Type B pancreatic cell (in vitro differentiated cells): ENCODE data around the gene HMGCS2. TPM values are rescaled to one million over a fixed set of nuclear protein-coding genes. Genes with fewer than 3 reads are reported as not detected.

Source experiments
- DNase-seq: peaks from one replicate; pipeline ENCODE4 v3.0.0; 2021; ENCODE audit warnings: mixed read lengths; ENCODE audit not compliant: unreplicated experiment; ENCODE audit errors: extremely low spot score
- H3K27ac Mint-ChIP-seq: 2 replicates; pipeline ENCODE4 v1.8.0; 2021; ENCODE audit warnings: mild to moderate bottlenecking, mixed read lengths
- H3K27me3 Mint-ChIP-seq: 2 replicates; pipeline ENCODE4 v1.8.0; 2021; ENCODE audit warnings: mixed read lengths
- H3K36me3 Mint-ChIP-seq: 2 replicates; pipeline ENCODE4 v1.8.0; 2021; ENCODE audit warnings: mixed read lengths
- H3K4me1 Mint-ChIP-seq: one replicate; pipeline ENCODE4 v1.8.0; 2021; ENCODE audit warnings: mixed read lengths; ENCODE audit not compliant: unreplicated experiment
- H3K4me3 Mint-ChIP-seq: 2 replicates; pipeline ENCODE4 v1.8.0; 2021; ENCODE audit warnings: mild to moderate bottlenecking, mixed read lengths
- H3K9me3 Mint-ChIP-seq: 2 replicates; pipeline ENCODE4 v1.8.0; 2021; ENCODE audit warnings: mixed read lengths
- total RNA-seq: library from RNA; stranded (reverse); gene quantifications from 2 replicates; pipeline ENCODE4 v1.2.1, GENCODE V29; 2021; ENCODE audit warnings: low replicate concordance
- TF ChIP-seq, protein P1 (sequence below): fragments of 200-600 bp; sonication (generic); conservative IDR thresholded peaks from 2 replicates; pipeline ENCODE4 v1.5.0; 2021; ENCODE audit warnings: antibody characterized with exemption, mild to moderate bottlenecking

The HMGCS2 gene
- total RNA-seq, 1 donor from 2014 or later: 19.1 TPM

DNA sequence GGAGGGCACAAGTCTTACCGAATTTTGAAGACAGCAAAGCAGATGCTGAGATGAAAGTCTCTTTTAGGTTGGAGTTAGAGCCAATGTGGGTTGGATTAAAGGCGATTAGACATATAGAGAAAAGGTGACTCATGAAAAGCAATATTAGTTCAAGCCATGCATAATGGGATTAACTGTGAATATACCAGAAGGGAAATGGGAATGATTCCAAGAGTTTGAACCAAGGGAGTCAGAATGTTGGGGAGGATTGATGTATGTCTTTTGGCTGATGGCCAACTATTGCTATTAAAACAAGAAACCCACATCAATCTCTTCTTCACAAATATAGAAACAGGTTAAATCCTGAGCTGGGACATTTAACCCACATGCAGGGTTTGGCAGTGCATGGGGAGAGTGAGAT lies 1.2 kb downstream of the HMGCS2 start:
- Mint-ChIP-seq H3K9me3 (no peaks in the 10 kb centered on the region), H3K4me1 (peaks cover 32% of the 10 kb centered on the region), H3K27ac (peak overlapping the region; percentile 37), H3K27me3 (no peaks in the 10 kb centered on the region), H3K4me3 (peak overlapping the region; percentile 61), H3K36me3 (no peaks in the 10 kb centered on the region)
- no peak for DNase-seq
- TF ChIP-seq, protein P1, sequence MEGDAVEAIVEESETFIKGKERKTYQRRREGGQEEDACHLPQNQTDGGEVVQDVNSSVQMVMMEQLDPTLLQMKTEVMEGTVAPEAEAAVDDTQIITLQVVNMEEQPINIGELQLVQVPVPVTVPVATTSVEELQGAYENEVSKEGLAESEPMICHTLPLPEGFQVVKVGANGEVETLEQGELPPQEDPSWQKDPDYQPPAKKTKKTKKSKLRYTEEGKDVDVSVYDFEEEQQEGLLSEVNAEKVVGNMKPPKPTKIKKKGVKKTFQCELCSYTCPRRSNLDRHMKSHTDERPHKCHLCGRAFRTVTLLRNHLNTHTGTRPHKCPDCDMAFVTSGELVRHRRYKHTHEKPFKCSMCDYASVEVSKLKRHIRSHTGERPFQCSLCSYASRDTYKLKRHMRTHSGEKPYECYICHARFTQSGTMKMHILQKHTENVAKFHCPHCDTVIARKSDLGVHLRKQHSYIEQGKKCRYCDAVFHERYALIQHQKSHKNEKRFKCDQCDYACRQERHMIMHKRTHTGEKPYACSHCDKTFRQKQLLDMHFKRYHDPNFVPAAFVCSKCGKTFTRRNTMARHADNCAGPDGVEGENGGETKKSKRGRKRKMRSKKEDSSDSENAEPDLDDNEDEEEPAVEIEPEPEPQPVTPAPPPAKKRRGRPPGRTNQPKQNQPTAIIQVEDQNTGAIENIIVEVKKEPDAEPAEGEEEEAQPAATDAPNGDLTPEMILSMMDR: no peak

DNA sequence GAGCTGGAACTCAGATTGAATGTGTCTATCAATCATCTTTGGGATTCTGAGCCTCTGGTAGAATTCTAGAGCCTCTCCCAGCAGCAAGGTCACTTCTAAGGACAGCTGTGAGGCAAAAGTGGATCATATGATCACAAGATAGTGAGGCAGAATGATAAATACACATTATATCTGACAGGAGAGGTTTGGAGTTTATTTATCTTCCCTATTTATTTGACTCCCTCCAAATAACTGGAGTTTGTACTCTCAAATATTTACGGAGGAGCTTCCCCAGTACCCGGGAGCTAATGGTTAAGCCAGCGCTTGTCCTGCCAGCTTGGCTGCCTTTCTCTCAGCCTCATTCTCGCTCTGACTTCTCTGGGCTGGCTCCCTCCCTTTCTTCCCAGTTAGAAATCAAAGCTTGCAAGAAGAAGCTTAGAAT lies 2.3 kb downstream of the HMGCS2 start:
- Mint-ChIP-seq H3K27ac (peak overlapping the region; percentile 37), H3K4me3 (peak overlapping the region; percentile 15), H3K4me1 (peaks cover 32% of the 10 kb centered on the region), H3K9me3 (no peaks in the 10 kb centered on the region), H3K27me3 (no peaks in the 10 kb centered on the region), H3K36me3 (no peaks in the 10 kb centered on the region)
- TF ChIP-seq, protein P1: no peak
- no peak for DNase-seq

DNA sequence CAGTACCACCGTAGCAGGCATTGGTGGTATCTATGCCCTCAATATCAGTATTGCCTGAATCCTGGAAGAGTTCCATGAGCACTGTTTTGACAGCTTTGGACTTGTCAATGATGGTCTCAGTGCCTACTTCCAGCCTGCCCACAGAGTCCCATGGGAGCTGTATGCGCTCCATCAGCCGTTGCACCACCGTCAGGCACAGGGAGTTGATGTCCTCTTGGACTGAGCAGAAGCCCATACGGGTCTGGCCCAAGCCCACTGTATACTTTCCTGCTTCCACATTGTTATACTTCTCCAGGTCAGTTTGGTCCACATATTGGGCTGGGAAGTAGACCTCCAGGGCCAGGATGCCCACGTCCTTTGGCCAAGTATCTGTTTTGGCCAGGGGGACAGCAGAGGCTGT lies 4.5 kb downstream of the HMGCS2 start:
- Mint-ChIP-seq H3K27ac (no peak overlapping the region), H3K9me3 (no peaks in the 10 kb centered on the region), H3K36me3 (no peaks in the 10 kb centered on the region), H3K4me3 (no peak overlapping the region), H3K27me3 (no peaks in the 10 kb centered on the region), H3K4me1 (peaks cover 32% of the 10 kb centered on the region)
- no peak for DNase-seq
- TF ChIP-seq, protein P1: no peak

DNA sequence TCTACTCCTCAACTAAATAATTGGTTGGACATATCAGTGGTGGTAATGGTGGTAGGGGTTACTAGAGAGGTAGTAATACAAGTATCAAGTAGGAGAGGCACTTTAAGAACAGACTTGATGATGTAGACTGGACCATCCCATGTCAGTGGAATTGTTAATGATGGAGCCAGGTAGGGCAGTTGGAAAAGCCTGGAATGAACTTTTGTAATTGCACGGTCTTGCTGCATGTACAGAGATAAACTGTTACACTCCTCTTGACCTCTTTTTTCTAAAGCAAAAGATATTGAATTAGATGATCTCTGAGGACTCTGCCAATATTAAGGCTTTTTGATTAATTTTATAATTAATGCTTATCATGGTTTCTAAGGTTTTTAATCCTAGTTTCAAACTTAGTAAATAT lies 5.8 kb downstream of the HMGCS2 start:
- Mint-ChIP-seq H3K36me3 (no peaks in the 10 kb centered on the region), H3K27ac (no peak overlapping the region), H3K27me3 (no peaks in the 10 kb centered on the region), H3K9me3 (no peaks in the 10 kb centered on the region), H3K4me3 (no peak overlapping the region), H3K4me1 (peaks cover 22% of the 10 kb centered on the region)
- TF ChIP-seq, protein P1: no peak
- DNase-seq: no peak

DNA sequence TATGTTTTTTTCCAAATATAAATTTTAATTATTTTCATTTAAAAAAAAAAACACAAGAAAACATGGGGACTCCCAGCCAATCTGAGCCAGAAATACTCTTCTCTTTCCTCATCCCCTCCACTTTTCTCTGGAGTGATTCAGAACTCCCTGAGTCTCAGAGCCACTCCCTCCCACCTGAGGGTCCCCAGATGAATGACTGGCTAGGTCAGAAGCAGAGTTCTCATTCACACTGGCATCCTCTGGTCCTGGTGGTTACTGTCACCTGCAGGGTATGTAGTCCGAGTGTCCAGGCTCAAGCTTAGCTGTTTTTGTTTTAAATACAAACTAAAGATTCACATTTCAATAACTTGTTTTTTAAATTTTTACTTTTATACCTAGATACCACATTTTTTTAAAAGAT lies 6.3 kb downstream of the HMGCS2 start:
- H3K27ac Mint-ChIP-seq: no peak overlapping the region
- no peak for DNase-seq
- H3K4me1 Mint-ChIP-seq: peaks cover 19% of the 10 kb centered on the region
- H3K36me3 Mint-ChIP-seq: no peaks in the 10 kb centered on the region
- H3K27me3 Mint-ChIP-seq: no peaks in the 10 kb centered on the region
- no peaks in the 10 kb centered on the region for H3K9me3 Mint-ChIP-seq
- H3K4me3 Mint-ChIP-seq: no peak overlapping the region
- TF ChIP-seq, protein P1: no peak

DNA sequence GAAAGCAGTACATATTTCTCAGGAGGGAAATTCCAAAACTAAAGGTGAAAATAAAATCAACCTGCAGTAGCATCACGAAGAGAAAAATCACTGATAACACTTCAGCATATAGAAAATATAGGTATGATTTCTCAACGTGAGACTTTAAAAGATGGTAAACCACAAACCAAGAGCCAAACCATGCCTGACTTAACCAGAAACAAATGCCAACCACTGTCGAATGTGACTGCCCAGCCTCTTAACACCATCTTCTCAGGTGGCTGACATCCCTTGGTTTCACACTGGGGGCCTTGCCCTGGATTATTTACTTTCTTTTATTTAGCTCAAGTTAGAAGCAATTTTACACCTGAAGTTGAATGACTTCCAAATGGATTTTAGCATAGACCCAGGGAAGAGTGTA lies 10.1 kb downstream of the HMGCS2 start:
- H3K9me3 Mint-ChIP-seq: no peaks in the 10 kb centered on the region
- no peaks in the 10 kb centered on the region for H3K36me3 Mint-ChIP-seq
- no peaks in the 10 kb centered on the region for H3K4me1 Mint-ChIP-seq
- TF ChIP-seq, protein P1: no peak
- DNase-seq: no peak
- H3K27ac Mint-ChIP-seq: no peak overlapping the region
- H3K27me3 Mint-ChIP-seq: no peaks in the 10 kb centered on the region
- H3K4me3 Mint-ChIP-seq: no peak overlapping the region
